ENCODE measurements around the gene PHC2.

Gene PHC2

DNA sequence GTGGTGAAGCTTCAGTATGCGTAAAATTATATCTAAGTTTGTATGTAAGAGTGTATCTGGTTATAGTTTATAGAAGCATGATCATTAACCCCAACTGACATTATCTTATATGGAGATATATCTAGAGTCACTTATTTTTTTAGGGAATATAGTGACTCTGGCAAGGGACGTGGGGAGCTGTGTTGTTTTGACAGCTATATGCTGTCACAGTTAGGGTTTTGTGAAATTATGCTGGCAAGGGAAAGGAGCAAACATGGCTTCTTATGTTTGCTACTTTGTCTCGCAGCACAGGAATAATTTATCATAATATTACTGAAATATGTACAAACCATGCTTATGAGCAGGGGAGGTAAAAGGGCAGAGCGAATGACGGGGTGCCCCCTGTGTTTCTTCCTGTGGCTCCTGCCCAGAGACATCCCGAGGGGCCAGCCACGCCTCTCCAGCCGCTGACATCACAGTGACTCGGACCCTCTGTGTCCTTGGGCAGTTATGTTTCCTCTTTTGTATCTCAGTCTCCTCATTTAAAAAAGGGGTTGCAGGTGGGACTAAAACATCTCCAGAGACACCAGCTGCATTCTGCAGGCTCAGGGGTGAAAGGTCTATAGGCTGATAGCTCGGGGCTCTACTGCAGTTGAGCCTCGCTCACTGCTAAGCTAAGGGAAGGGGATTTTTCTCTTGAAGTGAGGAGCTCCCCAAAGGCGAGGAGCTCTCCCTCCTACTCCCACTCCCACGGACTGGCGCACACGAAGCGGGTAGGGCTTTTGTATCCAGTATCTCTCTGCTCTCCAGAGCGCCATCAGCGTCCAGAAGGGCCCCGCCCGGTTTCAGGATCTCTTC, 124.9 kb downstream of the PHC2 start:
- Histone ChIP-seq H3K36me3 (ENCODE audit: insufficient read depth) (no peaks in the 10 kb centered on the region), H3K4me3 (IDR thresholded peaks at IDR 0.05; ENCODE audit: insufficient read depth, low read depth, low read length) (no peak overlapping the region), H4K20me1 (ENCODE audit: insufficient read depth) (no peaks in the 10 kb centered on the region), H3K27ac (no peak overlapping the region), H2AFZ (ENCODE audit: low read depth) (no peak overlapping the region), H3K4me2 (no peak overlapping the region), H3K79me2 (ENCODE audit: insufficient read depth, low read depth) (no peaks in the 10 kb centered on the region), H3K4me1 (ENCODE audit: low read depth, poor library complexity, severe bottlenecking) (no peaks in the 10 kb centered on the region), H3K9ac (no peak overlapping the region), H3K27me3 (ENCODE audit: insufficient read depth, low read depth) (no peaks in the 10 kb centered on the region)
- TF ChIP-seq, protein P1, sequence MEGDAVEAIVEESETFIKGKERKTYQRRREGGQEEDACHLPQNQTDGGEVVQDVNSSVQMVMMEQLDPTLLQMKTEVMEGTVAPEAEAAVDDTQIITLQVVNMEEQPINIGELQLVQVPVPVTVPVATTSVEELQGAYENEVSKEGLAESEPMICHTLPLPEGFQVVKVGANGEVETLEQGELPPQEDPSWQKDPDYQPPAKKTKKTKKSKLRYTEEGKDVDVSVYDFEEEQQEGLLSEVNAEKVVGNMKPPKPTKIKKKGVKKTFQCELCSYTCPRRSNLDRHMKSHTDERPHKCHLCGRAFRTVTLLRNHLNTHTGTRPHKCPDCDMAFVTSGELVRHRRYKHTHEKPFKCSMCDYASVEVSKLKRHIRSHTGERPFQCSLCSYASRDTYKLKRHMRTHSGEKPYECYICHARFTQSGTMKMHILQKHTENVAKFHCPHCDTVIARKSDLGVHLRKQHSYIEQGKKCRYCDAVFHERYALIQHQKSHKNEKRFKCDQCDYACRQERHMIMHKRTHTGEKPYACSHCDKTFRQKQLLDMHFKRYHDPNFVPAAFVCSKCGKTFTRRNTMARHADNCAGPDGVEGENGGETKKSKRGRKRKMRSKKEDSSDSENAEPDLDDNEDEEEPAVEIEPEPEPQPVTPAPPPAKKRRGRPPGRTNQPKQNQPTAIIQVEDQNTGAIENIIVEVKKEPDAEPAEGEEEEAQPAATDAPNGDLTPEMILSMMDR (conservative IDR thresholded peaks at IDR 0.05; ENCODE audit: low read depth, low read length) = no peak

DNA sequence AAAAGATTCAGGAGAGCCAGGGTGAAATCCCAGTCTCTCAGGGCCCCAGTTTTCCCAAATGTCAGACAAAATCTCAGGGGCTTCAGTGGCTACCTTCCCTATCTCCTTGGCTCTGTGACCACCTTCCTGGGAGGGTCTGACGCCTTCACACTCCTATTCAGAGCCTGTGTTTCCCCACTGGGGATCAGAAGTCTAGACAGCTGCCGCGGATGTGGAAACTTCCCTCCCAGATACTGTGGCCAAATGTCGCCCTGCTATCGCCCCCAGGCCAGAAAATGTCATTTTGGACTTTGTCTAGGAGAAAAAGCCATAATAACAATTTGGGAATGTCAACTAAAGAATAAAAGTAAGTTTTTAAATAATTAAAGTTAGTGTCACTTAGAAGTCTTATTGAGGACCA, 125.9 kb downstream of the PHC2 start:
- Histone ChIP-seq H3K4me1 (ENCODE audit: low read depth, poor library complexity, severe bottlenecking) (no peaks in the 10 kb centered on the region), H2AFZ (ENCODE audit: low read depth) (no peak overlapping the region), H3K4me3 (IDR thresholded peaks at IDR 0.05; ENCODE audit: insufficient read depth, low read depth, low read length) (no peak overlapping the region), H3K27ac (no peak overlapping the region), H3K36me3 (ENCODE audit: insufficient read depth) (no peaks in the 10 kb centered on the region), H3K4me2 (no peak overlapping the region), H4K20me1 (ENCODE audit: insufficient read depth) (no peaks in the 10 kb centered on the region), H3K27me3 (ENCODE audit: insufficient read depth, low read depth) (no peaks in the 10 kb centered on the region), H3K79me2 (ENCODE audit: insufficient read depth, low read depth) (no peaks in the 10 kb centered on the region), H3K9ac (no peak overlapping the region)
- TF ChIP-seq, protein P1 (conservative IDR thresholded peaks at IDR 0.05; ENCODE audit: low read depth, low read length) = no peak

DNA sequence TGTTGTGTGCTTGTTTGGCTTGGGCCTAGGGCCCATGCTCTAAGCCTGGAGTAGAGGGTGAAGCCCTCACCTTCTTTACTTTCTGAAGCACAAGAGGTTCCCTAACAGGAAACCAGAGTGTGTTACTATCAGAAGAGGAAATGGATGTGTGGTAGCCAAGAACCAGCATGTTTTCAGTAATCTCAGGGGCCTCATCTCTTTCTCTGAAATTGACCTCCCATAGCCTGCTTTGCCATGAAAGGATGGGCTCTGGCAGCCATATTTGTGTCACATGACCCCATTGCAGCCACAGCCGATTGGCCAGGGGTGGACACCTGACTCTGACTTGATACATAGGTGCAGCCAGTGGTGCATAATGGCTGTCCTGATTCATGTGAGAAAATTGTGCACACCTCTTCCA, 128.6 kb downstream of the PHC2 start:
- H4K20me1 ChIP-seq (ENCODE audit: insufficient read depth) = no peaks in the 10 kb centered on the region
- TF ChIP-seq, protein P1 (conservative IDR thresholded peaks at IDR 0.05; ENCODE audit: low read depth, low read length) = no peak
- no peaks in the 10 kb centered on the region for H3K4me1 ChIP-seq (ENCODE audit: low read depth, poor library complexity, severe bottlenecking)
- H3K9ac ChIP-seq = no peak overlapping the region
- H3K4me2 ChIP-seq = no peak overlapping the region
- H3K4me3 ChIP-seq (IDR thresholded peaks at IDR 0.05; ENCODE audit: insufficient read depth, low read depth, low read length) = no peak overlapping the region
- no peak overlapping the region for H3K27ac ChIP-seq
- H2AFZ ChIP-seq (ENCODE audit: low read depth) = peak overlapping the region; percentile 12; the same call in 1 of the 2 replicates
- H3K36me3 ChIP-seq (ENCODE audit: insufficient read depth) = no peaks in the 10 kb centered on the region
- no peaks in the 10 kb centered on the region for H3K79me2 ChIP-seq (ENCODE audit: insufficient read depth, low read depth)
- no peaks in the 10 kb centered on the region for H3K27me3 ChIP-seq (ENCODE audit: insufficient read depth, low read depth)

DNA sequence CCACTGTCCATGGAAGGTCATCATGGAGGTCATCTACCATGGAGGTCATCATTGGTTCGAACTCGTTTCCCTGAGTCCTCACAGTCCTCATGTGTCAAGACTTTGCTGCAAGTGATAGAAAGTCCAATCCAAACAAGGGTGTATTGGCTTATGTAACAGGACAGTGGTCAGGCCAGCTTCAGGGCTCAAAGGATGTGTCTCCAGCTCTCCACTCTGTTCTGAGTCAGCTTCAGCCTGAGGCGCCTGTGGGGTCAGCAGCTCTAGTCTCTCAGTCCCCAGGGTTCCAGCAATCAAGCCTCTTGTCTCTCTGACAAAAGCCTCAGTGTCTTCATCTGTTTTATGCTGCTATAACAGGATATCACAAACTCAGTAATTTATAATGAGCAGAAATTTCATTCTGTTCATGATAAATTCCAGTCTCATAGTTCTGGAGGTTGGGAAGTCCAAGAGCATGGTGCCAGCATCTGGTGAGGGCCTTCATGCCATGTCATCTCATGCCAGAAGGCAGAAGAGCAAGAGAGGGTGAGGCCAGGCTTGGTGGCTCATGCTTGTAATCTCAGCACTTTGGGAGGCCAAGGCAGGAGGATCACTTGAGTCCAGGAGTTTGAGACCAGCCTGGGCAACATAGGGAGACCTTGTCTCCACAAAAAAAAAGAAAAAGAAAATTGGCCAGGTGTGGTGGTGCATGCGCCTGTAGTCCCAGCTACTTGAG, 129.5 kb downstream of the PHC2 start:
- no peak overlapping the region for H2AFZ ChIP-seq (ENCODE audit: low read depth)
- TF ChIP-seq, protein P1 (conservative IDR thresholded peaks at IDR 0.05; ENCODE audit: low read depth, low read length) = no peak
- H3K27ac ChIP-seq = no peak overlapping the region
- no peaks in the 10 kb centered on the region for H3K27me3 ChIP-seq (ENCODE audit: insufficient read depth, low read depth)
- no peak overlapping the region for H3K9ac ChIP-seq
- no peaks in the 10 kb centered on the region for H4K20me1 ChIP-seq (ENCODE audit: insufficient read depth)
- H3K79me2 ChIP-seq (ENCODE audit: insufficient read depth, low read depth) = no peaks in the 10 kb centered on the region
- H3K4me1 ChIP-seq (ENCODE audit: low read depth, poor library complexity, severe bottlenecking) = no peaks in the 10 kb centered on the region
- no peak overlapping the region for H3K4me3 ChIP-seq (IDR thresholded peaks at IDR 0.05; ENCODE audit: insufficient read depth, low read depth, low read length)
- no peak overlapping the region for H3K4me2 ChIP-seq
- H3K36me3 ChIP-seq (ENCODE audit: insufficient read depth) = no peaks in the 10 kb centered on the region

Measured in KMS-11 (cell line).